Retinal pigment epithelial cell (primary cell): ENCODE data around the gene KPNA3.
A peak's percentile ranks its signal among the peaks of the same experiment; 100 is the strongest.
"Not testable (repeated sequence)": the region's sequence is repeated elsewhere in the genome, so short reads cannot be mapped to it uniquely, and the experiment has no call there.

ENCODE experiments used
- DNase-seq: peaks from one replicate; pipeline ENCODE4 v3.0.0-alpha.2; 2010; ENCODE audit warnings: low read depth
- H3K4me3 ChIP-seq: 2 replicates; pipeline ENCODE4 v1.5.1; 2011; ENCODE audit warnings: mild to moderate bottlenecking, low read length, control low read depth, moderate library complexity
- CTCF ChIP-seq: conservative IDR thresholded peaks from 2 replicates; pipeline ENCODE4 v1.5.1; 2011; ENCODE audit warnings: low read depth, low read length, control low read depth, inconsistent platforms

KPNA3 gene

GRCh38 chr13:49714757-49715156, 77.7 kb downstream of the KPNA3 start:
- DNase-seq, result no peak
- no peak for TF ChIP-seq CTCF
- H3K4me3 ChIP-seq, result no peak overlapping the region

- DNase-seq, result peak; percentile 37
- TF ChIP-seq CTCF, result no peak
- no peak overlapping the region for H3K4me3 ChIP-seq
Observed at GRCh38 chr13:49711218-49711863, 81.1 kb downstream of the KPNA3 start.

DNA sequence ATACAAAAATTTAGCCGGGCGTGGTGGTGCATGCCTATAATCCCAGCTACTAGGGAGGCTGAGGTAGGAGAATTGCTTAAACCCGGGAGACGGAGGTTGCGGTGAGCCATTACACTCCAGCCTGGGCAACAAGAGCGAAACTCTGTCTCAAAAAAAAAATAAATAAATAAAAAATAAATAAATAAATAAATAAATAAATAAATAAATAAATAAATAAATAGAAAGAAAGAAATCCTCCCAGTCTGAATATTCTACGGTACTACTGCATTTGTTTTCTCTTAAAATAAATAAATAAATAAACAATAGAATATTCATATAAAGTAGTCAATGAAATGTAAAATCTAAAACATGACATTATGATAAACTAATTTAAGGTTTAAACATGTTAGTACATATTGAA, 88.2 kb downstream of the KPNA3 start:
- H3K4me3 ChIP-seq, DNase-seq: not testable (repeated sequence)

DNA sequence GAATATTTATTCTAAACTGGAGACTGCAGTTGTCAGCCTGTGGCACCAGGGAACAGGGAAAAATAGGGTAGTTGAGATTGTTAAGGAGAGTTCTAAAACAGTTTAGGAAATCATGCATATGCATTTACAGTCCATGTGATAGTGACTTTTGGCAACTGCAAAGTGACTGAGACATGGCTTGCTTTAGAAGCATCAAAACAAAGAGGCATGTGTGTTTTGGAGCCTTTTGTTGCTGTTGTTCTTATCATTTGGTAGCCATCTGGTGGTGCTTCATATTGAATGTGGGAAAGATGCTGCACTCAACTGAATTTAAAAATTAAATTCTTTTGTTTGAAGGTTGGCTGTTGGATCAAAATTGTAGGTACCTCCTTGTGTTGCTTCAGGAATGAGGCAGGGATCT, 91.0 kb downstream of the KPNA3 start:
- DNase-seq, result no peak
- no peak for TF ChIP-seq CTCF
- H3K4me3 ChIP-seq, result no peak overlapping the region

DNA sequence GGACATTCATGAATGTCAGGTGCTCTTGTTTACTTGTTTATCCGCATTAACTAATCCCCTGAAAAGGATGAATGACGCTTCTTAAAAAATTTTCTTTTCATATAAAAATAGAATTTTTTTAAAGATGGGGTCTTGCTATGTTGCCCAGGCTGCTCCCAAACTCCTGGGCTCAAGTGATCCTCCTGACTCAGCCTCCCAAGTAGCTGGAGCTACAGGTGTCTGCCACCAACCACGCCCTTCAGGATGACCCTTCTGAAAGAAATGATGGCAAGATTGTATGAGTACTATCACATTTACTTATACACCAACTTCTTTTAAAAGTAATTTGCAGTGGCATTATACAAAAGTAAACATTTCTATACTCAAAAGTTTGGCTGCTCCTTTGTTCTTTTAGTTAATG, 95.0 kb downstream of the KPNA3 start:
- no peak for DNase-seq
- H3K4me3 ChIP-seq, result no peak overlapping the region
- no peak for TF ChIP-seq CTCF

DNA sequence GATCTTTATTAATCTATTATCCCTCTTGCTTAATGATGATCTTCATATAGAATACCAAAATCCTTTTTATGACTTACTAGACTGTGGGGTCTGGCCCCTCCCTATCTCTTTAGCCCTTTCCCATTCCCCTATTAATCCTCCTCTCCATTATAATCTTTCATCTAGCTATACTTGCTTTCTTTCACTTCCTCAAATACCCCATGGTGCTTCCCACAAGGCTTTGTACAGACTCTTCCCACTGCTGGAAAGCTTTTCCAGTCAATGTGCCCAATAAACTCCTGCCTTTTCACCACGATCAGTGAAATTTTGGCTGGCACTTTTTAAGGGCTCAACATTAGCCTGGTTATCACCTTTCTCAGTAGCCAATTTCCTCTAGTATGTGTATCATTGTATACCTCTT, 98.0 kb downstream of the KPNA3 start:
- no peak for DNase-seq
- no peak for TF ChIP-seq CTCF
- no peak overlapping the region for H3K4me3 ChIP-seq

GRCh38 chr13:49693877-49694276, 98.6 kb downstream of the KPNA3 start:
- DNase-seq, result no peak
- H3K4me3 ChIP-seq, result no peak overlapping the region
- no peak for TF ChIP-seq CTCF

DNA sequence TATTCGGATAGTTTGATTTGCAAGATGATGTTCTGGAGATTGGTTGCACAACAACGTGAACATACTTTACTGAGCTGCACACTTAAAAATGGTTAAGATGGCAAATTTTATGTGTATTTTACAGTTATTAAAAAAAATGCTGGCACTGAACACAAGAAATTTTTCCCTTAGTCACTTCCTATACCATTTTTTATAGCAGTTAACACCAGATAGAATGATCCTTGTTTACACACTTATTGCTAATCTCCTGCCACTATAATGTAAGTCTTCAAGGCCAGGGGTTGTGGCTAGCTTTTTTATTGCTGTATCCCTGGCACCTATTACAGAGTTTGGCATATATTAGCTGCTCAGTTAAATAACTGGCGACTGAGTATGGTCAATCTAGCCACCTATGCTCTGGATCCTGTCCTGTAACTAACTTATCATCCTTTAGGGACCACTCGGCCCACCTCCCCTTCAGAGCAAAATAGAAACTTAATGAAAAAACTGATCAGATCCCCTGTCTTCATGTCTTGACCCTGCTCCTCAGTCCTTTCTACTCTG, 99.2 kb downstream of the KPNA3 start:
- H3K4me3 ChIP-seq, result no peak overlapping the region
- TF ChIP-seq CTCF, result no peak
- no peak for DNase-seq
